IMR-90 (cell line): ENCODE measurements around the gene YPEL3. TPM values are rescaled to one million over a fixed set of nuclear protein-coding genes. Genes with fewer than 3 reads are reported as not detected.

ENCODE experiments used
- ATAC-seq: fragments of 200-7000 bp; cut with Tn5 transposase; 2 replicates; pipeline ENCODE4 v1.9.1; 2020; ENCODE audit warnings: low read depth, mild to moderate bottlenecking, moderate library complexity
- BruUV-seq: library from RNA; stranded (reverse); fragments of 400-500 nt; replicated peaks from 2 replicates; lab custom pipeline; 2021; lab: Mats Ljungman, UMichigan
- CTCF ChIA-PET: fragments of 300-600 bp; formaldehyde crosslinking; extraction: SDS; loops from one replicate; lab custom pipeline; 2021; ENCODE audit warnings: antibody characterized with exemption; lab: Yijun Ruan, JAX
- POLR2A ChIA-PET: fragments of 300-600 bp; sonication (Branson Sonifier 250); formaldehyde crosslinking; loops from one replicate; lab custom pipeline; 2022; ENCODE audit warnings: antibody characterized with exemption; ENCODE audit not compliant: unreplicated experiment; lab: Charles Lee
- DNase-seq: peaks from one replicate; pipeline ENCODE4 v3.0.0; 2013
- H2AFZ ChIP-seq: replicated peaks from 2 replicates; pipeline ENCODE3; 2013; ENCODE audit warnings: low read length, mild to moderate bottlenecking; ENCODE audit not compliant: poor library complexity
- H2AK5ac ChIP-seq: 2 replicates; pipeline ENCODE4 v1.6.1; 2013; ENCODE audit warnings: low read depth, low read length, inconsistent platforms
- H2AK9ac ChIP-seq: replicated peaks from 2 replicates; pipeline ENCODE3; 2013; ENCODE audit warnings: mild to moderate bottlenecking, low read depth, low read length, moderate library complexity; ENCODE audit not compliant: poor library complexity
- H2BK120ac ChIP-seq: 2 replicates; pipeline ENCODE4 v1.6.1; 2013; ENCODE audit warnings: low read depth, low read length, inconsistent platforms
- H2BK15ac ChIP-seq: 3 replicates; pipeline ENCODE4 v1.6.1; 2013; ENCODE audit warnings: low read depth, low read length, inconsistent platforms
- H2BK20ac ChIP-seq: 2 replicates; pipeline ENCODE4 v1.6.1; 2013; ENCODE audit warnings: low read depth, mild to moderate bottlenecking, inconsistent platforms, low read length, moderate library complexity
- H2BK5ac ChIP-seq: 2 replicates; pipeline ENCODE4 v1.6.1; 2013; ENCODE audit warnings: mild to moderate bottlenecking, low read depth, low read length, inconsistent platforms; ENCODE audit not compliant: poor library complexity, severe bottlenecking
- H3K14ac ChIP-seq: replicated peaks from 2 replicates; pipeline ENCODE4 v1.6.1; 2013; ENCODE audit warnings: low read depth, low read length, inconsistent platforms
- H3K18ac ChIP-seq: 2 replicates; pipeline ENCODE4 v1.6.1; 2013; ENCODE audit warnings: low read depth, low read length, control low read depth
- H3K23ac ChIP-seq: 2 replicates; pipeline ENCODE4 v1.6.1; 2013; ENCODE audit warnings: low read depth, low read length, inconsistent platforms
- H3K27ac ChIP-seq: 2 replicates; pipeline ENCODE4 v1.5.1; 2013; ENCODE audit warnings: mild to moderate bottlenecking, control low read depth, low read length; ENCODE audit not compliant: insufficient read depth
- H3K27me3 ChIP-seq: 2 replicates; pipeline ENCODE4 v1.6.1; 2013; ENCODE audit warnings: low read length; ENCODE audit not compliant: control insufficient read depth, insufficient read depth
- H3K36me3 ChIP-seq: 2 replicates; pipeline ENCODE4 v1.6.1; 2013; ENCODE audit warnings: low read length, mixed read lengths; ENCODE audit not compliant: control insufficient read depth, insufficient read depth
- H3K4ac ChIP-seq: 2 replicates; pipeline ENCODE4 v1.6.1; 2013; ENCODE audit warnings: low read depth, low read length, inconsistent platforms
- H3K4me1 ChIP-seq: 2 replicates; pipeline ENCODE4 v1.6.1; 2013; ENCODE audit warnings: low read length, mixed read lengths; ENCODE audit not compliant: control insufficient read depth, insufficient read depth
- H3K4me2 ChIP-seq: 2 replicates; pipeline ENCODE4 v1.6.1; 2013; ENCODE audit warnings: low read depth, mild to moderate bottlenecking, control low read depth, low read length, moderate library complexity
- H3K4me3 ChIP-seq: 2 replicates; pipeline ENCODE4 v1.5.1; 2013; ENCODE audit warnings: low read depth, mild to moderate bottlenecking, control low read depth, low read length, moderate library complexity; ENCODE audit not compliant: insufficient read depth
- H3K56ac ChIP-seq: 2 replicates; pipeline ENCODE4 v1.6.1; 2013; ENCODE audit warnings: low read length, inconsistent platforms; ENCODE audit not compliant: insufficient read depth; ENCODE audit errors: extremely low read depth
- H3K79me1 ChIP-seq, 2 experiments: 2 replicates each; pipeline ENCODE4 v1.6.1; 2013; ENCODE audit warnings: low read length in 2 of 2, inconsistent platforms in 1 of 2, low read depth in 1 of 2
- H3K9ac ChIP-seq: 2 replicates; pipeline ENCODE4 v1.6.1; 2013; ENCODE audit warnings: low read depth, low read length, control low read depth
- H3K9me1 ChIP-seq: 2 replicates; pipeline ENCODE4 v1.6.1; 2013; ENCODE audit warnings: low read length, inconsistent platforms; ENCODE audit not compliant: insufficient read depth
- H3K9me3 ChIP-seq: 2 replicates; pipeline ENCODE4 v1.6.1; 2013; ENCODE audit warnings: low read length; ENCODE audit not compliant: control insufficient read depth, insufficient read depth
- H4K20me1 ChIP-seq: 2 replicates; pipeline ENCODE4 v1.6.1; 2013; ENCODE audit warnings: low read length, inconsistent platforms; ENCODE audit not compliant: insufficient read depth
- H4K5ac ChIP-seq: 2 replicates; pipeline ENCODE4 v1.6.1; 2013; ENCODE audit warnings: mild to moderate bottlenecking, low read depth, low read length, control low read depth
- H4K8ac ChIP-seq, 2 experiments: 2 replicates each; pipeline ENCODE4 v1.6.1; 2013; ENCODE audit warnings: low read depth in 2 of 2, low read length in 2 of 2, control low read depth in 1 of 2, inconsistent platforms in 1 of 2
- H4K91ac ChIP-seq: 2 replicates; pipeline ENCODE4 v1.6.1; 2013; ENCODE audit warnings: low read depth, low read length, inconsistent platforms; ENCODE audit not compliant: insufficient read depth
- BHLHE40 ChIP-seq: fragments of 150-350 bp; IDR thresholded peaks from 2 replicates; pipeline ENCODE4 v1.6.1; 2016; ENCODE audit warnings: mild to moderate bottlenecking, low read depth, low read length
- CTCF ChIP-seq: conservative IDR thresholded peaks from 2 replicates; pipeline ENCODE4 v1.5.1; 2012; ENCODE audit warnings: mild to moderate bottlenecking, low read depth, low read length, improper control_type of control experiment
- ELK1 ChIP-seq: fragments of 150-350 bp; IDR thresholded peaks from 2 replicates; pipeline ENCODE4 v1.6.1; 2016; ENCODE audit warnings: low read depth, mild to moderate bottlenecking, low read length, moderate library complexity, borderline replicate concordance
- FOS ChIP-seq: fragments of 150-350 bp; IDR thresholded peaks from 2 replicates; pipeline ENCODE4 v1.6.1; 2016; ENCODE audit warnings: low read depth, low read length
- MAFK ChIP-seq: IDR thresholded peaks from 2 replicates; pipeline ENCODE4 v1.6.1; 2012; ENCODE audit warnings: low read depth, low read length, improper control_type of control experiment
- MAZ ChIP-seq: IDR thresholded peaks from 2 replicates; pipeline ENCODE4 v1.6.1; 2012; ENCODE audit warnings: low read depth, mild to moderate bottlenecking, low read length, improper control_type of control experiment, moderate library complexity, borderline replicate concordance
- RAD21 ChIP-seq: IDR thresholded peaks from 2 replicates; pipeline ENCODE4 v1.6.1; 2012; ENCODE audit warnings: low read length, improper control_type of control experiment
- RCOR1 ChIP-seq: IDR thresholded peaks from 2 replicates; pipeline ENCODE4 v1.6.1; 2012; ENCODE audit warnings: mild to moderate bottlenecking, low read length, improper control_type of control experiment; ENCODE audit not compliant: insufficient replicate concordance
- RFX5 ChIP-seq: IDR thresholded peaks from 2 replicates; pipeline ENCODE4 v1.8.0; 2012; ENCODE audit warnings: low read depth, mild to moderate bottlenecking, low read length, moderate library complexity
- USF2 ChIP-seq: fragments of 150-350 bp; IDR thresholded peaks from 2 replicates; pipeline ENCODE4 v1.6.1; 2017; ENCODE audit warnings: mild to moderate bottlenecking, antibody characterized with exemption, low read length, low read depth
- WGBS, 2 experiments: methylation state at CpG; one replicate each; pipeline versions ENCODE4 v1.1.5 to v1.1.7; 2013; ENCODE audit warnings: missing lambda C conversion rate in 2 of 2; ENCODE audit not compliant: insufficient read length in 1 of 2; ENCODE audit errors: extremely low coverage in 2 of 2; 5-methylcytosine and 5-hydroxymethylcytosine counted together
- dilution Hi-C: fragments of 300-500 bp; cut with HindIII; formaldehyde crosslinking; loops from one replicate; pipeline ENCODE4 v1.14.3; 2018; ENCODE audit warnings: low sequenced_read_pairs; ENCODE audit not compliant: unreplicated experiment
- in situ Hi-C: fragments of 300-500 bp; cut with MboI; formaldehyde crosslinking; loops from 3 replicates; pipeline ENCODE4 v1.14.3; 2019; ENCODE audit warnings: low sequenced_read_pairs, inconsistent platforms, mixed read lengths
- intact Hi-C: fragments of 100-400 bp; cut with micrococcal nuclease; formaldehyde crosslinking; loops from 2 replicates; pipeline ENCODE4 v1.10.0; 2022
- polyA plus RNA-seq, 3 experiments: library from polyadenylated mRNA; depleted of rRNA; stranded (reverse); fragments of >200 nt; gene quantifications; 2 replicates each; pipeline ENCODE4 v1.2.3, GENCODE V29; 2012; ENCODE audit warnings: low replicate concordance in 1 of 3
- total RNA-seq: library from RNA; depleted of rRNA; stranded (reverse); fragments of >200 nt; gene quantifications from 2 replicates; pipeline ENCODE4 v1.2.3, GENCODE V29; 2012

Gene YPEL3
- total and polyA plus RNA-seq, 2 of the 4 experiments (the other 2 are of a cell fraction), result 1.1 to 25.6 TPM

GRCh38 chr16:30113711-30114333 is 17.8 kb upstream of the YPEL3 start:
- peak; percentile 20 for DNase-seq
- Histone ChIP-seq H3K4me2 (no peak overlapping the region), H4K20me1 (no peaks in the 10 kb centered on the region), H3K56ac (no peak overlapping the region), H3K4ac (no peak overlapping the region), H3K9ac (no peak overlapping the region), H4K5ac (no peak overlapping the region), H3K27me3 (no peaks in the 10 kb centered on the region), H3K36me3 (peaks cover 45% of the 10 kb centered on the region), H4K8ac (no peak overlapping the region), H3K4me3 (no peak overlapping the region), H2BK5ac (no peak overlapping the region), H3K18ac (no peak overlapping the region), H3K4me1 (no peaks in the 10 kb centered on the region; the same call in 1 of the 2 replicates), H2BK20ac (no peak overlapping the region), H2AK9ac (peak overlapping the region; percentile 92), H4K91ac (no peak overlapping the region), H2BK15ac (no peak overlapping the region), H2BK120ac (no peak overlapping the region), H3K79me1 (no peaks in the 10 kb centered on the region; a peak in 1 of 4 replicates), H3K27ac (no peak overlapping the region), H2AK5ac (no peak overlapping the region), H3K9me3 (no peaks in the 10 kb centered on the region), H3K23ac (no peak overlapping the region), H2AFZ (no peak overlapping the region), H3K9me1 (no peaks in the 10 kb centered on the region), H3K14ac (no peak overlapping the region)
- peak; percentile 10; the same call in 1 of the 2 replicates for ATAC-seq
- no peak for TF ChIP-seq MAZ
- no peak for TF ChIP-seq RAD21
- TF ChIP-seq USF2, result no peak
- no peak for TF ChIP-seq CTCF
- TF ChIP-seq FOS, result no peak
- TF ChIP-seq ELK1, result no peak
- no peak for TF ChIP-seq RFX5
- TF ChIP-seq RCOR1, result no peak
- TF ChIP-seq MAFK, result no peak
- TF ChIP-seq BHLHE40, result no peak
- no TSS peak for BruUV-seq
- no CpG with 5 or more reads among the region's 20 CpGs for WGBS, 2 experiments
- intact Hi-C loops, result loop anchor here (5.0 kb wide), 1 partner anchor 298 kb away; no protein-coding TSS in a partner anchor
- ChIA-PET POLR2A (no interaction called here), CTCF (interaction anchor here (0.6 kb wide), 1 partner anchor 39 kb away, joined by 3 read pairs; no protein-coding TSS in a partner anchor)
- in situ Hi-C loops, result no loop called here
- dilution Hi-C loops, result no loop called here
